ENCODE measurements around the gene C4A. TPM values are rescaled to one million over a fixed set of nuclear protein-coding genes. Genes with fewer than 3 reads are reported as not detected.
A peak's percentile ranks its signal among the peaks of the same experiment; 100 is the strongest.

C4A gene
- total and polyA plus RNA-seq, 2 of the 13 experiments (the other 11 are each of a cell fraction or from before 2014, with no cell fraction given), result 165 to 478 TPM

DNA sequence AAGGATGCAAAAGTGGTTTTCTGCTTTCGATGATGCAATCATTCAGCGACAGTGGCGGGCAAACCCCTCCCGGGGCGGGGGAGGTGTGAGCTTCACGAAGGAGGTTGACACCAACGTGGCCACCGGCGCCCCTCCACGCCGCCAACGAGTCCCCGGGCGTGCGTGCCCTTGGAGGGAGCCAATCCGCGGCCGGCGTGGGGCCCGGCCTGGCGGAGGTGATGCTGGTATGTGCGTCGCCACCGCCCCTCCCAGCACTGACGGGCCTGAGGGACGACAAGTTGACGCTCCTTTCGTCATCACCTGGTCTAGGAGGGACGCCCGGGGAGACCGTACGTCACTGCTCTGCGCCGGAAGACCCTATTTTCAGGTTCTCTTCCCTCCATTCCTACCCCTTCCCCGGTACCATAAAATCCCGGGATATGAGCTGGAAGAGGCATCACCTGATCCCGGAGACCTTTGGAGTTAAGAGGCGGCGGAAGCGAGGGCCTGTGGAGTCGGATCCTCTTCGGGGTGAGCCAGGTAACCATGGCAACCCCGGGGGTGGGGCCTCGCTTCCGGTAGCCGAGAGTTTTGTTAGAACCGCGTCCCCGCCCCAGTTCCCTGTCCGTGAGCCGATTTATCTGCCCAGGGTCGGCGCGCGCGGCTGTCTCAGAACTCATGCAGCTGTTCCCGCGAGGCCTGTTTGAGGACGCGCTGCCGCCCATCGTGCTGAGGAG, 9.7 kb upstream of the C4A start, which contains the start of gene DXO (continued):
- TF ChIP-seq GABPB1 (CRISPR knock-in tag; IDR thresholded peaks at IDR 0.05) (peak; percentile 98), ZNF34 (CRISPR knock-in tag; IDR thresholded peaks at IDR 0.05; ENCODE audit: borderline replicate concordance) (peak; percentile 34; the same call in 1 of the 2 replicates), ZNF235 (CRISPR knock-in tag; IDR thresholded peaks at IDR 0.05; ENCODE audit: borderline replicate concordance) (peak; percentile 83; the same call in 1 of the 2 replicates), THYN1 (CRISPR knock-in tag; IDR thresholded peaks at IDR 0.05; ENCODE audit: borderline replicate concordance, low read depth) (no peak), ZFP90 (CRISPR knock-in tag; IDR thresholded peaks at IDR 0.05; ENCODE audit: borderline replicate concordance) (peak; percentile 75; the same call in 1 of the 2 replicates), JDP2 (CRISPR knock-in tag; IDR thresholded peaks at IDR 0.05; ENCODE audit: borderline replicate concordance) (peak; percentile 83; the same call in 1 of the 2 replicates), ZNF746 (CRISPR knock-in tag; IDR thresholded peaks at IDR 0.05) (peak; percentile 57), ZNF7 (CRISPR knock-in tag; IDR thresholded peaks at IDR 0.05) (no peak), HHEX (CRISPR knock-in tag; IDR thresholded peaks at IDR 0.05) (no peak; the same call in 1 of the 2 replicates), MAFK (conservative IDR thresholded peaks at IDR 0.05 in 1 of 2, IDR thresholded peaks at IDR 0.05 in 1 of 2; ENCODE audit: low read length in 2 of 2) (no peak), KDM6A (CRISPR knock-in tag; IDR thresholded peaks at IDR 0.05; ENCODE audit: low read depth) (no peak), JUND (CRISPR knock-in tag; IDR thresholded peaks at IDR 0.05) (peak; percentile 38; the same call in 1 of the 2 replicates), NFKBIZ (CRISPR knock-in tag; IDR thresholded peaks at IDR 0.05) (peak; percentile 19), EZH2 (conservative IDR thresholded peaks at IDR 0.05; ENCODE audit: low read depth, low read length) (no peak), RBM39 (IDR thresholded peaks at IDR 0.05; ENCODE audit: low read depth, low read length, poor library complexity, severe bottlenecking) (peak; percentile 81), ZNF382 (CRISPR knock-in tag; IDR thresholded peaks at IDR 0.05; ENCODE audit: borderline replicate concordance) (no peak), DR1 (CRISPR knock-in tag; IDR thresholded peaks at IDR 0.05) (peak; percentile 40; the same call in 1 of the 2 replicates), MBD4 (IDR thresholded peaks at IDR 0.05; ENCODE audit: borderline replicate concordance, low read length) (no peak), ZBTB7B (CRISPR knock-in tag; IDR thresholded peaks at IDR 0.05) (peak; percentile 67; the same call in 1 of the 2 replicates), GATA4 (IDR thresholded peaks at IDR 0.05; ENCODE audit: borderline replicate concordance, low read depth) (peak; percentile 45), ZNF747 (CRISPR knock-in tag; IDR thresholded peaks at IDR 0.05; ENCODE audit: borderline replicate concordance) (no peak; the same call in 1 of the 2 replicates), XRCC5 (optimal IDR thresholded peaks at IDR 0.05; ENCODE audit: low read length) (peak; percentile 49), MEIS2 (CRISPR knock-in tag; IDR thresholded peaks at IDR 0.05) (no peak; the same call in 1 of the 2 replicates), RBM22 (optimal IDR thresholded peaks at IDR 0.05; ENCODE audit: low read length) (no peak), PHF20 (CRISPR knock-in tag; IDR thresholded peaks at IDR 0.05) (peak; percentile 97)
- TF ChIP-seq, protein P1, sequence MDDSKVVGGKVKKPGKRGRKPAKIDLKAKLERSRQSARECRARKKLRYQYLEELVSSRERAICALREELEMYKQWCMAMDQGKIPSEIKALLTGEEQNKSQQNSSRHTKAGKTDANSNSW (CRISPR knock-in tag; IDR thresholded peaks at IDR 0.05; ENCODE audit: borderline replicate concordance), result 0 out of 2 replicates have a peak, but pooled peaks have one; percentile 77
- TF ChIP-seq, protein P2, sequence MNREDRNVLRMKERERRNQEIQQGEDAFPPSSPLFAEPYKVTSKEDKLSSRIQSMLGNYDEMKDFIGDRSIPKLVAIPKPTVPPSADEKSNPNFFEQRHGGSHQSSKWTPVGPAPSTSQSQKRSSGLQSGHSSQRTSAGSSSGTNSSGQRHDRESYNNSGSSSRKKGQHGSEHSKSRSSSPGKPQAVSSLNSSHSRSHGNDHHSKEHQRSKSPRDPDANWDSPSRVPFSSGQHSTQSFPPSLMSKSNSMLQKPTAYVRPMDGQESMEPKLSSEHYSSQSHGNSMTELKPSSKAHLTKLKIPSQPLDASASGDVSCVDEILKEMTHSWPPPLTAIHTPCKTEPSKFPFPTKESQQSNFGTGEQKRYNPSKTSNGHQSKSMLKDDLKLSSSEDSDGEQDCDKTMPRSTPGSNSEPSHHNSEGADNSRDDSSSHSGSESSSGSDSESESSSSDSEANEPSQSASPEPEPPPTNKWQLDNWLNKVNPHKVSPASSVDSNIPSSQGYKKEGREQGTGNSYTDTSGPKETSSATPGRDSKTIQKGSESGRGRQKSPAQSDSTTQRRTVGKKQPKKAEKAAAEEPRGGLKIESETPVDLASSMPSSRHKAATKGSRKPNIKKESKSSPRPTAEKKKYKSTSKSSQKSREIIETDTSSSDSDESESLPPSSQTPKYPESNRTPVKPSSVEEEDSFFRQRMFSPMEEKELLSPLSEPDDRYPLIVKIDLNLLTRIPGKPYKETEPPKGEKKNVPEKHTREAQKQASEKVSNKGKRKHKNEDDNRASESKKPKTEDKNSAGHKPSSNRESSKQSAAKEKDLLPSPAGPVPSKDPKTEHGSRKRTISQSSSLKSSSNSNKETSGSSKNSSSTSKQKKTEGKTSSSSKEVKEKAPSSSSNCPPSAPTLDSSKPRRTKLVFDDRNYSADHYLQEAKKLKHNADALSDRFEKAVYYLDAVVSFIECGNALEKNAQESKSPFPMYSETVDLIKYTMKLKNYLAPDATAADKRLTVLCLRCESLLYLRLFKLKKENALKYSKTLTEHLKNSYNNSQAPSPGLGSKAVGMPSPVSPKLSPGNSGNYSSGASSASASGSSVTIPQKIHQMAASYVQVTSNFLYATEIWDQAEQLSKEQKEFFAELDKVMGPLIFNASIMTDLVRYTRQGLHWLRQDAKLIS (CRISPR knock-in tag; IDR thresholded peaks at IDR 0.05), result 0 out of 2 replicates have a peak, but pooled peaks have one; percentile 32

Data from HepG2 (cell line).